ENCODE results near the gene ARL6IP4.
A peak's percentile ranks its signal among the peaks of the same experiment; 100 is the strongest.
"Not testable (repeated sequence)": the region's sequence is repeated elsewhere in the genome, so short reads cannot be mapped to it uniquely, and the experiment has no call there.

The ARL6IP4 gene

DNA sequence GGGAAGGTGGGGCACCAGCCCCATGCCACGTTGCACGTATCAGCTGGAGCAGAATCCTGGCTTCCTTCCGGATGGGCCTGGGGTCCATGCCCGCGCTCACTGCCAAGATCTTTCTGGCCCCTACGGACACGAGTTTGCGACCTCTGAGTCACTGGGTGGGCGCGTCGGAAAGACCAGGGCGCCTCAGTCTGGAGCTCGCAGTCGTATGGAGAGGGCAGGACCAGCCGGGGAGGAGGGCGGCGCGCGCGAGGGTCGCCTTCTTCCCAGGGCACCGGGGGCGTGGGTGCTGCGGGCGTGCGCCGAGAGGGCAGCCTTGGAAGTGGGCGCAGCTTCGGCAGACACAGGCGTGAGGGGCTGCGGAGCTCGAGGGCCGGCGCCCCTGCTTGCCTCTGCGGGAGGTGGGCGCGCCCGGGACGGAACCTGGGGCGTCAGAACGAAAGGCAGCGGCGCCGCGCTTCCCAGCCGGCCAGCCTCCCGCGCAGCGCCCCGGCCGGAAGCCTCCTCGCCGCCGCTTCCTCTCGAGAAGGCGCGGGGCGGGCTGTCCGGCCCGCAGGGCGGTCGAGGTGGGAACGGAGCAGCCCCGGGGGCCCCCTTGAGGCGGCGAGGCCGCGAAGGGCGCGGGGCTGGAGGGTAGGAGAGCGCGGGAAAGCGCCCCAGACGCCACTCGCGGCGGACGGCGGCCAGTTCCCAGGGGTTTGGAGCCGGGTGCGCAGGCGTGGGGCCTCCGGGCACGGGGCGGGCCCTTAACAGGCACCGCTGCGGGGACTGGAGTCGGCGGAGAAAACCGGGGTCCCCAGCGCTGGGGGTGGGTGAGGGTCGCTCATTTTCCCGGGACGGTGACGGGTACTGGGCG, at the start of gene ARL6IP4:
TSS of gene ARL6IP4 (plus strand) at position 499 of the 853 bp plus-strand sequence. CDS start 459 bp downstream, outside the sequence.
- peak; percentile 60 for DNase-seq (ENCODE audit: low spot score)

DNA sequence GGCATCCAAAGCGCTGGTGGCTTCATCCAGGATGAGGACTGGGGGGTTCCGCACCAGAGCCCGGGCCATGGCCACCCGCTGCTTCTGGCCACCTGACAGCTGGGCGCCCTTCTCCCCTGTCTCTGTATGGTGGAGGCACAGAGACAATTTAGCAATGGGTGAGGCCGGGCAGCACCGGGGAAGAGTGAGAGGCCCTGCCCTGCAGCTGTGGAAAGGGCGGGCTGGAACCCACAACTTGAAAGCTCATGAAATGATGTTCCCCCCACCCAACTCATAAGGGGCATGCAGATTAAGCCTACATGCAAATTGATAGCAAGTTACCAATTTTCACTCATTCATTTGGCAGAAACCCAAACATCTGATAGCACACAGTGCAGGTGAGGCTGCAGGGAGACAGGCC, 48.3 kb upstream of the ARL6IP4 start:
- no peak for DNase-seq (ENCODE audit: low spot score)

DNA sequence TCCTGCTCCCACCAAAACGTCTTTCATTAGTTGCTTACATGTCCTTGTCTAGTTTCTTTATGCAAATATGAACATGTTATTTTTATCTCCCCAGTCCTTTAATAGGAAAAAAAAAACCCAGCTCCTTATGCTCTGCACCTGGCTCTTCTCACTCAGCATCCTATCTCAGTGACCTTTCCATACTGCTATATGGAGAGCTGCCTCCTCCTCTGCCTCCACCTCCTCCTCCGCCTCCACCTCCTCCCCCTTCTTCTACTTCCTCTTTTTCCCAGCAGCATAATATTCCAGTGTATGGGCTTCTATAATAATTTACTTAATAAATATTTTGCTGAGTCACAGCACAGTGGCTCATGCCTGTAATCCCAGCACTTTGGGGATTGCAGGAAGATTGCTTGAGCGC, 45.8 kb upstream of the ARL6IP4 start:
- no peak for DNase-seq (ENCODE audit: low spot score)

DNA sequence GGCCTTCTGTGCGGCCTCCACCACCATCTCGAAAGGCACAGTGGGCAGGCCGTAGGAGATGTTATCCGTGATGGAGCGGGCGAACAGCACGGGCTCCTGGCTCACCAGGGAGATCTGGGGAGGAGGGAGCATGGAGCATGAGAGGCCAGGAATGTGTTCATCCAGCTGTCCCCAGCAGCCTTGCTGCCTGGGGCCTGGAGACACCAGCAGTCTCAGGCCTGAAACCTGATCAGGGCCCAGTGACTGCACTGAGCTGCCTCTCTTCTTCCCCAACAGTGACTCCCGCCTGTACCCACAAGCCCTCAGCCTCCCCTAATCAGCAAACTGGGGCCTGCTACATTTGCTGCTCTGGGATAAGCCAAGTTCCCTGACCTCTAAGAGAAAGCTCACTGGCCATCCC, 45.2 kb upstream of the ARL6IP4 start:
- DNase-seq (ENCODE audit: low spot score), result no peak

DNA sequence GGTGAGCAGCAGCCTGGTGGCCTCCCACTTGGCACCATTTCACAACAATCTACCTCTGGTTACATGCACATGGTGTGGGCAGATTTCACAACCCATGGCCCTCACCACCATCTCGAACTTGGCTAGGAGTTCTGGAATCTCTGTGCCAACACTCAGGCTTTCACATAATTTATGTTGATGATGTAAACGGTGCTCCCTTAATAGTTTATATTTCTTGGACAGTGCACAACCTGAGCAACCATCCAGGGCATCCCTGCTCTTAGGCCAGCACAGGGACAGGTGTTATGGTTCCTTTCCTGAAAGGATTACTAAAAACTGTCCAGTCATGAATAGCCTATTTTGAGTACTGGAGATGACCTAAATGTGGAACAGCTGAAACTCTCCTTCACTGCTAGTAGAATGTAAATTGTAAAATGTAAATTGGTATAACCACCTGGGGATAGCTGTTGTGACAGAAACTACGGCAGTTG, 42.8 kb upstream of the ARL6IP4 start:
- no peak for DNase-seq (ENCODE audit: low spot score)

GRCh38 chr12:122939125-122939524, 41.4 kb upstream of the ARL6IP4 start:
- no peak for DNase-seq (ENCODE audit: low spot score)

- not testable (repeated sequence) for DNase-seq (ENCODE audit: low spot score)
Observed at GRCh38 chr12:122941351-122941750, 39.1 kb upstream of the ARL6IP4 start.

- peak; percentile 54 for DNase-seq (ENCODE audit: low spot score)
Observed at GRCh38 chr12:122942637-122943036, 37.8 kb upstream of the ARL6IP4 start.

- DNase-seq (ENCODE audit: low spot score), result no peak
Observed at GRCh38 chr12:122943196-122943595, 37.3 kb upstream of the ARL6IP4 start.

DNA sequence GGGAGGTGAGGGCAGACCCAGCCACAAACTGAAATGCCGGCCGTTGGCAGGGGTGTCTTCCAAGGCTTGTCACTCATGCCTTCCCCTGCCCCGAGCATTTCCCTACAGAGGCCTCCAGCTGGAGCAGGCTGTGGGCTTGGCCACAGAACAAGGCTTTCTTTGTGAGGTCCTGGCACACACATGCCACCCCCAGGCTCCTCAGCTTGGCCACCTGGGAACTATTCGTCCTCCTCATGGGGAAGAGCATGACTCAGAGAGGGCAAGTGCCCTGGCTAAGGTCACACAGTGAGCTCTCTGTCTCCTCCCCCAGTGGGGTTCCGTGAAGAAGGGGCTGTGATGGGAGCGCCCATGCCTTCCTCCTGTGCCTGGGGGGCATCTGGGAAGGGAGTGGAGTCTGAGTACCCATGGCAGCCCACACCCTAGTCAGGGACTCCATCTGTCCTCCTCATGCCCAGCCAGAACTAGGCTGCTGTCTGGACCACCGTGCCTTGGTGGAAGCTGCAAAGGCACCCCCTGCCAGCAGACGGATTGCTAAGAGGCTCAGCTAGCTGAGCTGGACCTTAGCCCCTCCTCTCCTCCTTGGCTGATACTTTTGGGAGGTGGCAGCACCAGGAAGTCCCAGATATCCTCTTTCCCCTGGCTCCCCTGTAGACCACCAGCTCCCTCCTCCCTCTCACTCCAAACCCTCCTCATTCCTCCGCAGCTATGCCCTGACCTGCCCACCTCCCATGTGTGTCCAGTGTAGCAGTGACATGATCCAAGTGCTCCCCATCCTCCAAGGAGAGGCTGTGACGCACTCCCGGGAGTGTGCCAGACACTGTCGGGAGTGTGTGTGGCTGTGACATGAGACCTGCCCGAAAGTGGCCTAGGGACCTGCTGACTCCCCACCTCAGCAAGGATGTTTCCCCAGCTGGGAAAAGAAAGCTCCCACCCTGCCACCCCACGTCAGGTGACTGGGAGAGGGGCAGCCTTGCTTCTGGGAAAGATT, 35.6 kb upstream of the ARL6IP4 start:
- DNase-seq (ENCODE audit: low spot score), result peak; percentile 53

- DNase-seq (ENCODE audit: low spot score), result peak; percentile 94
Observed at GRCh38 chr12:122946690-122947341, 33.7 kb upstream of the ARL6IP4 start.

DNA sequence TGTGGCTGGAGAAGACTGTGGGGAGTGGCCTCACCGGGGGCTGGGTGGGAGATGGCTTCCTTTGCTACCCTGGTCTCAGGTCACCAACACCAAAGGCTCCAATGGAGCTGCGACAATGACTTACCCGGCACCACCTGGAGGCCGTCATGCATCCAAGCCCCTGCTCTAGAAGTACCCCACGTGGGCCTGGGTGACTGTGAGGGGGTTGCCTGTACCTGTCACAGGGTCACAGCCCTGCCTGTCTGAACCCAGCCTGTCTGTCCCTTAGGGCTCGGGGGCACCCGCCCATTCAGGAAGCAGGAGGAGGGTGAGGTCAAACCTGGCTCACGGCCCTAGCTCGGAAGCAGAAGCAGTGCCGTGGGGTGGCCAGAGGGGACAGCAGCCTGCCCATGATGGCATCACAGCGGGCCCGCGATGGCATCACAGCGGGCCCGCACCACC, 33.1 kb upstream of the ARL6IP4 start:
- no peak for DNase-seq (ENCODE audit: low spot score)

DNA sequence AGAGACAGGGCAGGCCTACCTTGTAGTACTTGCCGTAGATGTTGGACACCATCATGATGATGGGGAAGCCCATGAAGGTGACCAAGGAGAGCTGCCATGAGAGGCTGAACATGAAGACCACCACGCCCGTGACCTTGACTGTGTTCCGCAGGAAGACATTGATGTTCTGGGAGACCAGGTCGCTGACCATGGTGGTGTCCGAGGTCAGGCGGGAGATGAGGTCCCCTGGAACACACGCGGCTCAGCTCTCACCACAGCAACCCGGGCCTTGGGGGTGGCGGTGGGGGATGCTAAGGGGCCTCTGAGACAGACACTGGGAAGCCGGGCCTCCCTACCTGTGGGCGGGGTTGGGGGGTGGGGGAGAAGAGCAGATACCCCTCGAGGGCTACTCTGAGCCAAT, 31.9 kb upstream of the ARL6IP4 start:
- no peak for DNase-seq (ENCODE audit: low spot score)

GRCh38 chr12:122949405-122949804, 31.1 kb upstream of the ARL6IP4 start:
- no peak for DNase-seq (ENCODE audit: low spot score)

DNA sequence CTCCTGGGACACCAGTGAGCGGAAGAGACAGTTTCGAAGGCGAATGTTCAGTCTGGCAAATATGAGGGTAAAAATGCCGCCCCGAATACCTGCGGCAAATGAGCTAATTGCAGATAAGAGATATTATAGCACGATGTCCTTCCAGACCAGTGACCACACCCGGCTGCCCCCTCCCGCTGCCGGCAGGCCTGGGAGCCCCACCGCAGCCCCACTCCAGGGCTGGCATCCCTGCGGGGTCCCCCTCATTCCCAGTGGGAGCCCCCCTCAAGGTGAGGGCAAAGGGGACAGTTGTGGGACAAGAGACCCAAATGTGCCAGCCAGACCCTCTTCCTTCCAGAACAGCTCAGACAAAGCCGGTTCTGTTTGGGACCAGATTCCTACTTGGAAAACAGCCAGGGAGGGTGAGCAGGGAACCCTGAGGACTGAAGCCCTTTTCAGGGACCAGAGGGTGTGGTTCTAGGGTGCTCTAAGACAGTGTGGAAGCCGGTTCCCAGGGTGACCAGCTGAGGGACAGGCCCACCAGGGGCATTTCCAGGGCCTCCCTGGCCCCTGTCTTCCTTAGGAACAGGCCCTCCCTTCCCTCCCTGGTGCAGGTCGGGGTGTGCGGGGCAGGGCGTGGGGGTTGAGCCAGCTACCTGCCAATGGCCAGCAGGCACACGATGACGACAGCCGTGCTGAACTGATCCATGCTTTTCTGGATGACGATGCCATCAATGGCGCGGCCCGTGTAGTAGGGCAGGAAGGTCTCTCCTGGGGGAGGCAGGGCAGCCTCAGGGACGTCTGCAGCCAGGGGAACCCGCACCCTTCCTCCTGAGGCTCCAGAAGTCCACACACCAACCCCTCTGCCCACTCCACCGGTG, 30.4 kb upstream of the ARL6IP4 start:
- DNase-seq (ENCODE audit: low spot score), result no peak

GRCh38 chr12:122951406-122951805, 29.1 kb upstream of the ARL6IP4 start:
- DNase-seq (ENCODE audit: low spot score), result peak; percentile 85

DNA sequence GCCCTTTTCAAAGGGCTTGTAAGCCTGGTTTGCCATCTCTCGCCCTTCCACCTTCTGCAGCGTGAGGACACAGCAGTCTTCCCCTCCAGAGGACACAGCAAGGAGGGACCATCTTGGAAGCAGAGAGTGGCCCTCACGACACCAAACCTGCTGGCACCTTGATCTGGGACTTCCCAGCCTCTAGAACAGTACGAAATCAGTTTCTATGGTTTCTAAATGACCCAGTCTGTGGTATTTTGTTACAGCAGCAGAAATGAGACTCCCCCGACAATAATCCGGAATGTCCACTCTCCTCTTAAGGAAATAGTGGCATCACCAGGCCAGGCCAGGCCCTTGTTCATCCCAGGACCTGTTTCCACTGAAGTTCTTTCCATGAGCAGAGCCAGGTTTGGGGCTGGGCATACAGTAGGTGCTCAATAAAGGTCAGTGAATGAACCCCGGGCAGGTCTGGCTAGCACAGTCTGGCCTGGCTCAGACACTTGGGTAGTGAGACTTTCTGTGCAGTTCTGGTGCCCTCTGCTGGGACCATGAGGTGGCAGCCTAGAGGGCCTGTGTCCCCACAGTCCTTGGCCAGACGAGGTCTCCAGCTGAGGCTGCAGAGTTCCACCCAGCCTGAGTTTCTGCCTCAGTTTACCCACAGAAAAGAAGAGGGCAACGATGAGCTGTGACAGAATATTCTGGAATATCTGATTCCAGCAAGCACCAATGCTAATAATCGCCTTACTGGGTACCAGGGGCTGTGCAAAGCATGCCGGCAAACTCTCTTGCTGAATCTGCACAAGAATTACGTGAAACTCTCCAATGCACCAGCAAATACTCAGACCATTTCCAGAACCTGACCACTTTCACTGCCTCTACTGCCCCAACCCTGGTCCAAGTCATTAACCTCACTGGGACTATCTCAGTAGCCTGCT, 28.2 kb upstream of the ARL6IP4 start:
- DNase-seq (ENCODE audit: low spot score), result peak; percentile 83

- no peak for DNase-seq (ENCODE audit: low spot score)
Observed at GRCh38 chr12:122955156-122955555, 25.3 kb upstream of the ARL6IP4 start.

DNA sequence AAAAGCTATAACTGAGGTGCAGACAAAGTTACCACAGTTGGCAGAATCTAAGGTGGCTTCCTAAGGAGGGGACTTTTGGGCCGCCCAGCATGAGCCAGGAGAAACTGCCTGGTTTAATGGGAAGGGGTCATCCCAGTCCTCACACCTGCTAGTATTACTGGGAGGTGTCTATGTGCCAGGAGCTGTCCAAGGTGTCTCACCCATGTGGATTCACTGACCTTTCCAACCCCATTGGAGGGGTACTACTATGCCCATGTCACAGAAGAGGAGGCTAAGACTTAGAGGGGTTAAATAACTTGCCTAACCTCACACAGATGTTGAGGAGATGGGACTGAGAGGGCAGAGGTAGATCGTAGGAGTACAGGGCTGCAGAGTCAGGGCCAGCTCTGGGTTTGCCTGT, 24.4 kb upstream of the ARL6IP4 start:
- DNase-seq (ENCODE audit: low spot score), result no peak

Data from LoVo (cell line).